Measurements from ENCODE around the gene PFN1.

PFN1 gene

DNA sequence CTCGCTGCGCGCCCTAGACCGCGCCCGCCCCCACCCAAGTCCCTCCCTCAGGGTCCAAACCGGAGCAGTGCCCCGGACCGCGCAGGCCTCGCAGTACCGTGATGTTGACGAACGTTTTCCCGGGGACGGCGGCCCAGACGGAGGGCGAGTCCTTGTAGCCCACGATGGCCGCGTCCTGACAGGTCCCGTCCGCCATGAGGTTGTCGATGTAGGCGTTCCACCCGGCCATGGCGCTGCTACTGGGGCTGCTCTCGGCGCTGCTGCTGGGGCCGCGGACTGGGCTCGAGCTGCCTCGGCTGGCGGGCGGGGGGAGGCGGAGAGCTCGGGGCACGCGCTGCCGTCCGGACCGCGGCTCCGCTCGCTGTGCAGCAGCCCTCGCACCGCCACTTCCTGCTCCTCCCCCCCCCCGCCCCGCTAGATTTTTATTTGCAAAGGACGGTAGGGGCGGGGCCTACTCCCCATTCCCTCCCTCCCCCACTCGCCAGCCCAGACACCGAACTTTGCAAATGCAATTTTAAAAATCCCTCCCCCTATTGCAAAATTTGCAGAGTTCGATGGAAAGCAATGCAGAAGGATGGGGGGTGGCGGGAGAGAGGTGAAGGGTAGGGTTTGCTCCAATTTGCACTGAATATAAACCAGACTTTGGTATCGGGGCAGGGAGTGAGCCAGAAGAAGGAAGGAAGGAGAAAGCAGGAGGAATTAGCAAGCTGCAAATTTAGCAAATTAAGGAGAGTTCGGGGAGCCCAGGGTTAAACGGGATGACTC is at the start of gene PFN1:
Gene PFN1 (minus strand): TSS at position 365 of the 765 bp plus-strand sequence. CDS start 136 bp downstream, at position 229.
- DNase-seq (ENCODE audit: low read depth), result no peak

DNA sequence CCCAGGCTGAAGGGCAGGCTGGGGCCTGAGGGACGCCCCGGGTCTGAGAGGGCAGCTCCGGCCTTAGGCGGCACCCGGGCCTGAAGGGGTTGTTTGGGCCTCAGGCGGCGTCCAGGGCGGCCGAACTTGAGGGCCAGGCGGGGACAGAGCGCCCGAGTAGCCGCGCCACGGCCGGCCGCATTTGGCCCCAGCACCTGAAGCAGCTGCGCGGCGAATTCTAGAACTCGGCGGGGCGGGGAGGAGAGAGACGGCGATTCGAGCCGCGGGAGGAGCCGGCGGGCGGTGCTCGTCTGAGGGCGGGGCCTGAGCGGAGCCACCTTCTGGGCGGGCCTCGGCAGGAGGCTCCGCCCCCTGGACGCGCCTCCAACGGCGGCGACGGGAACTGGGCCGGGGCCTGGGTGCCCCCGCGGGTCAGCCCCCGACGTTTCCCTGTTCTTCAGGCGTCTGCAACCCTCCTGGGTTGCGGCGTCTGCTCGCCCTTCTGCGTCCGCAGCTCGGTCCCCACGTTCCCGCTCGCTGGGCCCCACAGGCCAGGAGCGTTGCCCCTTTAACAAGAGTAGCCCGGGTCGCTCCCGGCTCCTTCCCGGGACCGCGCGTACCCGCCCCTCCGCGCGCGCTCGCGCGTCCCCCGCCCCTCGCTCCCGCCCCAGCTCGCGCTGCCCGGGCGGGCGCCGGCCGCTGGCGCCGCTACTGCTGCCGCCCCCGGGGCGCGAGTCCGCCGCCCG is 49.1 kb upstream of the PFN1 start, which contains the start of the genes INCA1 and KIF1C:
Gene INCA1 (minus strand): TSS at position 221 of the 725 bp plus-strand sequence. CDS start 3,085 bp downstream, outside the sequence.
Gene KIF1C (plus strand): TSS at position 649 of the 725 bp plus-strand sequence. CDS start 2,297 bp downstream, outside the sequence.
- peak; percentile 34 for DNase-seq (ENCODE audit: low read depth)

DNA sequence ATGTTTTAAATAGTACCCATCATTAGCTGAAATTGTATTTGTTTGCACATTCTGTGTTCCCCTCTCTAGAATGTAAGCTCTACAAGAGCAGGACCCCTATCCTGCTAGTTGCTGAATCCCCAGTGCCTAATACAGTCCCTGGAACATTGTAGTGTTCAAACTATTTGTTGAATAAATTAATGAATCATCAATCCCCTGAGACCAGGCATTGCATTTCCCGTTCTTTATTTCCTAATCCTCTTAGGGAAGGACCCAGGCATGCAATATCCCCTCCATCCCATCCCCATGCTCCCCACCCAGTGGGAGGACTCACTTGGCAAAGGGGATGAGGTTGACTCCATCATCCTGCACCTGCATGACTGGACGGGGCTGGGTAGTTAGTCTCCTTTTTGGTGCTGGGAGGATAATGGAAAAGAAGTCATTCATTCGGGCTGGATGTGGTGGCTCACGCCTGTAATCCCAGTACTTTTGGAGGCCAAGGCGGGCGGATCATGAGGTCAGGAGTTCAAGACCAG is 45.8 kb upstream of the PFN1 start:
- no peak for DNase-seq (ENCODE audit: low read depth)

DNA sequence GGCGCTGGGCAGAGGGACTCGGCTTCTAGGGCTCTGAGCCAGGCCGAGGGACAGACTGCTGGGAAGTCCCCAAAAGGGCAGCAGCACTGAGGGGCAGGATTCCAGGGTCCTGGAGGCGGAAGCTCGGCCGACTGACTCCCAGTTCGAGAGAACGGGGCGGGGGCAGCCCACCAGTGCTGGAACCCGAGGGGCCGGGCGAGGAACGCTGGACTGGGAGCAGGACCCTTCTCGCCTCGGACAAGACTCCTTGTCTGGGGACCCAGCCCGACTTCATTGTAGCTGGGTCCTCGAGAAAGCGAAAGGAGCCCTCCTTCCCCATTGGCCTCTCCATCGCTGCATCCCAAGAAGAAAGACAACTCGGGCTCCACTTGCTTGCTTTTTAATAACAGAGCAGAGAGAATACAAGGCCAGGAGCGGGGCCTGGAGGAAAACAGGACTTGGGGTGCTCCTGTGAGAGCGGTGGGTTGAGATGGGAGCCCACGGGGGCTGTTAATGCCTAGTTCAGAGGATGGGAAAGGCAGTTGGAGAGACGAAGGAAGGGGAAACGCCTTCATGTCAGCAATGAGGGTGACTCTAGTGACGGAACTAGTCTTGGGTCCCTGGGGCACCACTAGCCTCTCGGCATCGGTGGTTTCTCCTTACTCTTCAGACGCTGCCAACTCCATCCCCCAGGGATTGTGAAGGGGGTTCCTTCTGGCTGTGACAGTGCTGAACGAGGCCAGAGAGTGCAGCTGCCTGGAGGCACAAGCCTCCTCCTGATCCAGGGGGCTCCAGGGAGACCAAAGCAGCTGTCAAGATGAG is 39.6 kb upstream of the PFN1 start:
- no peak for DNase-seq (ENCODE audit: low read depth)

DNA sequence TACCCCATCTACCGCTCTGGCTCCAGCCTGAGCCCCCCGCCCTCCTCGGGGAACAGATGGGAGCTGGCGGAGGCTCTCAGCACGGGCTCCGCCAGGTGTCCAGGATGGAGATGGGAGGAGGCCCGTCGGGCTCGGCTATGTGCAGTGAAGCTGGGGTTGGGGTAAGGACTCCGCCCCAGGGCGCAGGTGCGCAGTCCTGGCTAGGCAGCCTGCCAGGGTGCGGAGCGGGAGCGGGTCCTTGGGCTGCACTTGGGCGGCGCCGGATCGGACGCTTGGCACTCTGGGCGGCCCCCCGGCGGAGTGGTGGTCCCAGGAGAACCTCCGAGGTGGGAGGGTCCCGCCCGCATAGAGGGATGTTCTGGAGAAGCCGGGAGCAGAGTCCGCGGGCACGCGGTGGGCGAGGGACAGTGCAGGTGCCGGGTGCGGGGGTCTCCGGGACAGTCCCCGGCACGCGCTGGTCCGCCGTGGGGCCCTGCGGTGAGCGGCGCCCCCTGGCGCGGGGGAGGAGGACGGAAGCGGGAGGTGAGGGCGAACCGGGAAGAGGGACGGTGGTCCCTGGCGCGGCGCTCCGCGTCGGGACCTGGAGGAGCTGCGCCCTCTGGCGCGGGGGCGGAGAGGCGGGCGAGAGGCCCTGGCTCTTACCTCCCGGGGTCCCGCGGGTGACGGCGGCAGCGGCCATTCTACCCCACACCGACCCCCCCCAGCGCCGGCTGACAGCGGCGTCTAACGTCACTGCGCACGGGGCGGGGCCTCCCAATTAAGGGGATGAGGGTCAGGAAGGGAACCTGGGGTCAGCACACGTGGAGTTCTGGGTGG is 38.8 kb upstream of the PFN1 start, which contains the start of gene CAMTA2:
Gene CAMTA2 (minus strand): TSS at position 725 of the 816 bp plus-strand sequence. CDS start 1,453 bp downstream, outside the sequence.
- peak; percentile 75 for DNase-seq (ENCODE audit: low read depth)

DNA sequence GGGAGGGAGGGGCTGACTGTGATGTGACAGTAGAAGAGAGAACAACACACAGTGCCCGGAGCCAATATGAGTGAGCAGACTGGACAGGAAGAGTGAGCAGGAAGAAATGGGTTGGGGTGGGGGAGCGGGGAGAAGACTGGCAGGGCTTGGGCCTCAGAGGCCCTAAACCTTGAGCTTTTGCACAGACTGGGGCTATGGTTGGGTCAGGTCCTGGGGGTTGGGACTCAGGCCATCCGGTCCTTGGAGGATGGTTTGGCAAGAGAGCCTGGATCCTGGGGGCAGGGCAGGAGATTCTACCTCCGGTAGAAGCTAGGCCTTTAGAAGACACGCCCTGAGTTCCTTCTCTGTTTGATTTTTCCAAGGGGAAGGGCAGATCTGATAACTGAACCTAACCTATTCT is 38.1 kb upstream of the PFN1 start:
- no peak for DNase-seq (ENCODE audit: low read depth)

DNA sequence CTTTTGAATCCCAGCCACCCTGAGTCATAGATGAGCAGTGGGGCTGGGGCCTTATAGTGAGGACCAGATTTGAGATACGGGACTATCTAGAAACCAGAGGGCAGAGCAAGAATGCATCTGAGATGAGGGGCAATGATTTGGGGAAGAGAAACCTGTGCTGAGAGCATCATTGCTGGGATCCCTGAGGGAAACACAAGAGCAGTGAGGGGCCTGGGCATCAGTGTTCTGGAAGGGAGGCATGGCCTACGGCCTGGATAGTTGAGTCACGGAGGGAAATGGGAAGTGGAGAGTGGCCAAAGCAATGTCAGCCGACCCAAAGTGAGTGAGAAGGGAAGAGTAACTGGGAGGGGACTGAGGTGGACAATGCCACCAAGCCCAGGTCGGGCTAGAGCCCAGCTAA is 34.0 kb upstream of the PFN1 start:
- no peak for DNase-seq (ENCODE audit: low read depth)

DNA sequence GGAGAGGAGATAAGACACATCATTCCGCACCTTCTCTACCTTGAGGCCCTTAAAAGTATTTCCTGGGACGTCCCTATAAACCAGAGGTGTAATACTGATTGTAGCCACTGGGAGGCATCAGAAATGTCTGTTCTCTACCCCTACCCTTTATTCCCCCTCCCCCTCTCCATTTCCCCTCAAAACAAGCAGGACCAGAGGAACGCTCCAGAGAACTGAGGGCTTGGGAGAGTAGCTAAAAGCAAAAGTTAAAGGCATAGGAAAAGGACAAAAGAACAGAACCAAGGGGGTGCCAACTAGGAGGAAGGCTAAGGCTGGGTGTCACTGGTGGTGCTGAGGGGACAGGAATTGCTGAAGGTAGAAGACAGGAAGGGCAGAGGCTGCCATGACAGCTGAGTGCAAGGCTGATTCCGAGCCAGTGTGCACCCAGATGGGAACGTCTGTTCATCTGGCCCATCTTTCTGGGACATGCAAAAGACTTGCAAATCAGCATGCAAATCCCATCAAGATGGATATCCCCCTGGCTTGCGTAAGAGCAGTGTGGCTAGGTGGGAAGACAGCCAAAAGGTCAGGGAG is 32.4 kb upstream of the PFN1 start:
- no peak for DNase-seq (ENCODE audit: low read depth)

DNA sequence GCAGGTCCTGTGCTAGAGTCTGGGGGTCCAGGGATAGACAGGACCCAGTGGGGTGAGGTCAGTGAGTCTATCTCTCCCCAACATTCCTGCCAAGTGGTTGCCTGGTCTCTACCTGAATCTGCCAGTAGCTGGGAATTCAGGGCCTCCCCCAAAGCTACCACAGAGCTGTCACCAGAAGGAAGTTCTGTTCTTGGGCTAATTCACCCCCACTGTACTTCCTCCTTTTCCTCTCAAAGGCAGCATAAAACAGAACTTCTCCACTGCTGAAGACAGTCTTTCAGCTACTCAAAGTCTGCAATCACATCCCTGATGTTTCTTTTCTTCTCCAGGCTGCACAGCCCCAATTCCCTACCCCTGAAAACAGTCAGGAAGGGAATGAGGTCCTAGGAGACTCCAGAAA is 30.4 kb upstream of the PFN1 start:
- no peak for DNase-seq (ENCODE audit: low read depth)

DNA sequence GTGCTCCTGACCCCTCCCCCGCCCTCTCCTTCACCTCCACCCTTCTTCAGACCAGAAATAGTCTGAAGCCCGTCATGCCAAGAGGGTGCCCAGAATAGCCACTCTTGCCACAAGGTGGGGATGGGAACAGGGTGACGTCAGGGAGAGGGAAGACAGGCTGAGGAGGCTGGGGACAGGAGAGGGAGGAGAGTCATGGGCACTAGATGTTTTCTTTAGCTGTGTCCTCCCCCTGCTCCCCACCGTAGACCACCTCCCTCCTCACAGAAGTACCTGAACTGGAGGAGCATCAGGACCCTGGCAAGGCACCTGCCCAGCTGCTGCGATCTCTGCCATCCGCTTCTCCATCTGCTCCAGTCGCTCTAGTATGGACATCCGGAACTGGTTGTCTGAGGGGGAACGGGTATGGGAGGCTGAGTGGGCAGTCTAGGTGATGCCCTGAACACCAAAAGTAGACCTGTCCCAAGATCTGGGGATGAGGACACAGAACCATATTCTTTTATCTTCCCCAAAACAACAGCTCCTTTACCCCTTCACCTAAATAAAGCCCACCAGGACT is 25.9 kb upstream of the PFN1 start:
- DNase-seq (ENCODE audit: low read depth), result no peak

DNA sequence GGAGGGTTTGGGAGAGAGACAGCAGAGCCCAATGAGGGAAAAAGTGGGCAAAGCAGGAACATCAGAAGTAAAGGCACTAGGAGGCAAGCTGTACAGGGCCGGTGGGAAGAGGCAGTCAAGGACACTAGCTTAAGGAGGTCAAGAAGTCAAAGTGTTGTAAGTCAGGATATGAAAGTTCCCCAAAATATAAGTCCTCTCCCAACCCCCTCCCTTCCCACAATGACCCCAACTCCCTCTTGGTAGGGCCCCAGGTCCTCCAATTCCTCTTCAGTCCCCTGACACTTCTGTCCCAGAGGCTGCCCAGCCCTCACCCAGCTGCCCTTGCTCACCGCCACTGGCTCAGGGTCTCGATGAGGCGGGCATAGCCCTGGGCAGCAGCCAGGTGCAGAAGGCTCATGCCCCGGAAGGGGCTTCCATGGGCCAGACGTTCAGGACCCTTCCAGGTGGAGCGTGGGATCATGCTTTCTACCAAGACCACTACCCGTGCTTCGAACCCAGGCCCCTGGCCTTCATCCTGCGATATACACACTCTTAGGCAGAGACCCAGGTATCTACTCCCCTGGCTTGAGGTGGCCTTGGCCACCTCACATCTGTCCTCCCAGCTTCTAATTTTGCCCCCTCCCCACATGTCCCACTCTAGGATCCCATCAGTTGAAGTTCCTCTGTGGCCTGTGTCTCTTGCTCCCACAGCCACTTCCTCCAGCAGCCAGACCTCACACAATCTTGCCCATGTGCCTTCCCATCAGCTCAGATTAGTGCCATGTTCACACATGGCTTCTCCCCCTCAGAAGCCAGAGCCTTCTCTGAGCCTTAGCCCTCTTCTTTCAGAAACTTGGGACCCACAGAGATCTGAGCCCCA is 25.2 kb upstream of the PFN1 start:
- DNase-seq (ENCODE audit: low read depth), result no peak

DNA sequence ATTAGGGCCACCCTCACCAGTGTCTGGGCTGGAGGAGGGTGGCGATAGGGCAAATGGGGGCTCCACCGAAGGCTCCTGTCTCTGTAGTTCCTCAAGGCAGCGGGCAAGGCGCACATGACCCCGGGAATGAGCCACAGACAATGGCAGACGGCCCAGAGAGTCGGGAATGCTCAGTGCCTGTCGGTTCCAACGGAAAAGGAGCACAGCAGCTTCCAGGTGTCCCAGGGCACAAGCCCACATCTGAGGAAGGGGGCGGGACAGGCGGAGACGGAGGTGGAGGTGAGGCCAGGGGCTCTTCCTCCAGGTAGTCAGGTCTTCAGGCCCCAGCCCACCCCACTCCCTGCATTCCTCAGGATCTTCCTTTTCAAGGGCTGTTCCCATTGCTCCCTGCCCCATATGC is 24.4 kb upstream of the PFN1 start:
- no peak for DNase-seq (ENCODE audit: low read depth)

DNA sequence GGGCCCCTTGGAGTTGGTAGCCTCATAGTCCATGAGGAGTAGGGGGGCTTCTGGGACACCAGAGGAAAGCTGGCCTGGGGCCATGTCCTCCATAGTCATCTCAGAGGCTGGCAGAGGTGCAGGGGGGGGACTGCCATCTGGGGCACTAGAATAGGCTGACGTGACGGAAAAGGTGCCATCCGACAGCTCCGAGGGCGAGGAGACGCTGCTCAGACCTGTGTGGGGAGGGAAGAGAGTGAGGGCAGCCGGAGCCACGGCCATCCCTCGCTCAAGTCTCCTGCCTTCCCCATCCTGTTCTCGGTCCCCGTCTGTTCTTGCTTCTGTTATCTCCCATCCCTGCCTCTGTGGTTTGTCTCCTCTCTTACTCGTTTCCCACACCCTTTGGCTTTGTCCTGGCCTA is 24.0 kb upstream of the PFN1 start:
- DNase-seq (ENCODE audit: low read depth), result no peak

DNA sequence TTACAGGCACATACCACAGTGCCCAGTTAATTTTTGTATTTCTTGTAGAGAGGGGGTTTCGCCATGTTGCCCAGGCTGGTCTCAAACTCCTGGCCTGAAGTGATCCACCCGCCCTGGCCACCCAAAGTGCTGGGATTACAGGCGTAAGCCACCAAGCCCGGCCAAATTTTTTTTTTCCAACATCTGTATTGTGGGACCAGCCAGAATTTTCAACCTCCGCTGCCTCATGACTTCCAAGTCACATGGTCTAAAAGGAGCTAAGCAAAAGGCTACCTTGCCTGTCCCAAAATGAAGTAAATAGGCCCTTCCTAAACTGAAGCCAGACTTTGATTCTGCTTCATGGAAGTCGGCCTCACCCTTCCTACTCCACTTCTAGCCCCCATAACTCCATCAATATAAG is 23.5 kb upstream of the PFN1 start:
- no peak for DNase-seq (ENCODE audit: low read depth)

DNA sequence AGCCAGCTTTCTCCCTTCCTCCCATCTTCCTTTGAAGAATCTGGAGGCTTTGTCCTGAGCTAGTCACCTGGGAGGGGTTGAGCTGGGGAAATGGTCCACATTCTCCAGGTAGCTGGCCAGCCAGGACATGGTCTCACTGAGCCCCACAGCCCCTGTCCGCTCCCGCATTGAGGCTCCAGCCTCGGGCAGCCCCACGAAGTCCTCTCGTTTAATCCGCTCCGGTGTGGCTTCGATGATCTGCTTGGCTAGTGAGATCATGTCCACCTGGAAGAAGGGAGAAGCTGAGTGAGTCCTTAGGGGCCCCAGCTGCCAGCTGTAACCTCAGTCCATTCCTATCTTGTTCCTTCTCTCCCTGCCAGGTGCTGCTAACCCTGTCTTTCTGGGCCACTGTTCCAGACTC is 21.9 kb upstream of the PFN1 start:
- no peak for DNase-seq (ENCODE audit: low read depth)

DNA sequence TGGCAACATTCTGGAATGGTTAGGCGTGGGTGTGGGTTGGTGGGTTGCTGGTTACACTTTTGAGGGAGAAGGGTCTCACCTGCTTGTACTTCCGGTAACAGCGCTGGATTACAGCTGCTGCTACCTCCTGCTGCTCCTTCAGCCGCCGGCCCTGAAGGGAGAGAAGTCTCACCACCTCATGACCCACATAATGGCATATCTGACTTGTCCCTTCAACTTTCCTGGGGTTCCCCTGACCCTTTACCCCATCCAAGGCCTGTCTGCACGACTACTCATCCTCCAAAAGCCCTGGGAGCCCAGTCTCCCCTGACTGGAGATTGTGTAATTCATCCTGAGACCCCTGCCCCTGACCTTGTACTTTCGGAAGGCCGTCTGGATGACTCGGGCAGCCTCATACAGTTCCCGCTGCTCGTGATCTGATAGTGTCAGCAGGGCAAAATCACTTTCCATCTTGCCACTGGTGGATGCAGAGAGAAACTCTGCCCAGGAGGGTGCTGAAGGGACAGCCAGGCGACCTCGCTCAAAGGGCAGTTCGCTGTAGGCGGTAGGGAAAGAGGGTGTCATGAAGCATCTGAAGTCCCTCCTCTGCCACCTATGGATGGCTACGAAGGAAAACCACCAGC is 21.3 kb upstream of the PFN1 start:
- DNase-seq (ENCODE audit: low read depth), result no peak

DNA sequence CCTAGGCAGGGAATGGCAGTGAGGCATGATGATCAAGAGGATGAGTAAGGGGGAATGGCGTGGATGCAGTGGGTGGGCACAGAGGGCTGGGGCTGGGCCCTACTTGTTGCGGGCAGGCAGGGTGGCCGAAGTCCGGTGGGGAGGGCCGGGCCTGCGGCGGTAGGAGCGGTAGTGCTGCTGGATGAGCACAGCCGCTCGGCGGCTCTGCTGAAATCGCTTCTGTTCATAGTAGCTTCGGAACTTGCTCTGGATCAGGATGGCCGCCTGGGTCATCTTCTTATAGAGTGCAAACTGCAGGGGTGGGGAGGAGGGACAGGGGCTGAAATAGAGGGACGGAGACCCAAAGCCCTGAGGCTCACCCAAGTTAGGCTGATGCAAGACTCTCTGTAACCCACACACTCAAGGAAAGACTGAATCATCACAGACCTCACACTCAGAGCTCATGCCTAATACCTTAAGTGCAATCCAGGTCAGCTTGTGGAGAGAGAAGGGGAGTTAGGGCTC is 20.8 kb upstream of the PFN1 start:
- DNase-seq (ENCODE audit: low read depth), result no peak

DNA sequence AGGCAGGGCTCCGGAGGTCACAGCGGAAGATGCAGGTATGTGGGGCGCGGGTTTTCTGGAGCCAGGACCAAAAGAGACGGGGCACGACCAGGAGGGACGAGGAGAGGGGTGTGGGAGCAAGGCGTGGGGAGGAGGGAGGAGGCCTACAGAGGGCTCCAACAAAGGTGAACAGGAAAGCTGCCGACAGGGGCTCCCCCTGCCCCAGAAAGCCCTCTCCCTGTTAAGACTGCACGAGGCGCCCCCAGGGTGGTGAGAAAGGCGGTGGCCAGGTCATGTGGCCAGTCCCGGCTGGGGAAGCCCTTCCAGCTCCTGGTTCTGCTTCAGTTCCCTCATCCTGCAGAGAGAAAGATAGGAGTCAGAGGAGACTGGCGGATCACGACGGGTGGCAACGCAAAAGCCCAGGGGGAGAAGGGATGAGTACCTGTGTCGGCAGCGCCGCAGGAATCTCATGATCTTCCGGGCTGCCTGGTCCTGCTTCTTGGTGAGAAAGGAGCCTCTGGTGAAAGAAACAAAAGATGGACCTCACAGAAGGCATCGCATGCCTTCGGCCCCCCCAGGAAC is 20.2 kb upstream of the PFN1 start:
- DNase-seq (ENCODE audit: low read depth), result no peak

Measured in CMK (cell line).